Measurements from ENCODE around the gene SEMA3B.

DNA sequence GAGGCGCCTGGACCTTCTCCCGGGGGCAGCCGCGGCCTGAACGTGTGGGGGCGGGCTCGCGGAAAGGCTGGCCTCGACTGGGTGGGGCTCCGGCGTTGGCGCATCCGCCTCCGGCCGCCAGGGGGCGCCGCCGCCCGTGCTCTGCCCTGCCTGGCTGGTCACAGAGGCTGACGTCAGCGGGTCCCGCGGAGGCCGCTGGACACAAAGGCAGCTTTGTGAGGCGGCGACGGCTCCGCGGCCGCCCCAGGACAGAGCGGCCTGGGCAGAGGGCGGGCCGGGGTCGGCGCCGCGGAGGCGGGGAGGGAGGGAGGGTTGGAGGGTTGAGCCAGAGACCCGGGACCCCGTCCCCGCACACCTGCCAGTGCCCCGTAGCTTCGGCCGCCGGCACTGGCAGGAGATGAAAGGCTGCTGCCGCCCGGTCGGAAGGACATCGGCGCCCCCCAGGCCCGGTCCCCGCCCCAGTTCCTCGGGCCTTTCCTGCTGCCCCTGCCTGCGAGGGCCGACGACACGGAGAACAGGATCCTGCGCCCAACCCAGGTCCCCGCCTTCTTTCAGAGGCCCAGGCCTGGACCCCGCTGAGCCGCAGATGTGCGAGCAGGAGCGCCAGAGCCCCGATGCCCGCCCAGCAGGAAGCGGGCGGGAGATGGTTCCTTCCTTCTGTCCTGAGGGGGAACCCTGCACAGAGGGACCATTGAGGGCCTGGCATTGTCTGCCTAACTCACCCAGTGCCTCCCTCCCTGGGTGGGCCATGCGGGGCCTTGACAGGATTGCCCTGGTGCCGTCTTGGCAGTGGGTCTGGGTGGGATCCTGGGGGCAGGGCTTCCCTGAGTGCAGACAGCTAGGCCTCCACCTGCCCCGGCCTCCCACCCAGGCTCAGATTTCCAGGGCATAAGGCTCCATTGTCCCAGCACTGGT is 8.7 kb upstream of the SEMA3B start:
- TF ChIP-seq, protein P1, sequence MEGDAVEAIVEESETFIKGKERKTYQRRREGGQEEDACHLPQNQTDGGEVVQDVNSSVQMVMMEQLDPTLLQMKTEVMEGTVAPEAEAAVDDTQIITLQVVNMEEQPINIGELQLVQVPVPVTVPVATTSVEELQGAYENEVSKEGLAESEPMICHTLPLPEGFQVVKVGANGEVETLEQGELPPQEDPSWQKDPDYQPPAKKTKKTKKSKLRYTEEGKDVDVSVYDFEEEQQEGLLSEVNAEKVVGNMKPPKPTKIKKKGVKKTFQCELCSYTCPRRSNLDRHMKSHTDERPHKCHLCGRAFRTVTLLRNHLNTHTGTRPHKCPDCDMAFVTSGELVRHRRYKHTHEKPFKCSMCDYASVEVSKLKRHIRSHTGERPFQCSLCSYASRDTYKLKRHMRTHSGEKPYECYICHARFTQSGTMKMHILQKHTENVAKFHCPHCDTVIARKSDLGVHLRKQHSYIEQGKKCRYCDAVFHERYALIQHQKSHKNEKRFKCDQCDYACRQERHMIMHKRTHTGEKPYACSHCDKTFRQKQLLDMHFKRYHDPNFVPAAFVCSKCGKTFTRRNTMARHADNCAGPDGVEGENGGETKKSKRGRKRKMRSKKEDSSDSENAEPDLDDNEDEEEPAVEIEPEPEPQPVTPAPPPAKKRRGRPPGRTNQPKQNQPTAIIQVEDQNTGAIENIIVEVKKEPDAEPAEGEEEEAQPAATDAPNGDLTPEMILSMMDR (IDR thresholded peaks at IDR 0.05), result peak; percentile 66 to 99 (median 99)
- TF ChIP-seq POLR2A (IDR thresholded peaks at IDR 0.05), result peak in 1 of 2 donors; percentile 85
